DND-41 (cell line): ENCODE measurements around the gene COL2A1.

Source experiments
- ATAC-seq: fragments of 200-7000 bp; cut with Tn5 transposase; 3 replicates; pipeline ENCODE4 v1.9.1; 2021; ENCODE audit warnings: low read depth; ENCODE audit not compliant: insufficient read depth
- DNase-seq: peaks from one replicate; pipeline ENCODE4 v3.0.0-alpha.2; 2020
- H2AFZ ChIP-seq: 2 replicates; pipeline ENCODE4 v1.6.0; 2012; ENCODE audit warnings: low read depth, low read length
- H3K27ac ChIP-seq: 2 replicates; pipeline ENCODE4 v1.5.1; 2012; ENCODE audit warnings: low read length, inconsistent platforms
- H3K27me3 ChIP-seq: fragments of 200-600 bp; sonication (generic); 2 replicates; pipeline ENCODE4 v1.6.0; 2012; ENCODE audit warnings: low read length, mild to moderate bottlenecking, inconsistent platforms; ENCODE audit not compliant: insufficient read depth, poor library complexity
- H3K36me3 ChIP-seq: 2 replicates; pipeline ENCODE4 v1.5.1; 2012; ENCODE audit warnings: low read length, inconsistent platforms; ENCODE audit not compliant: insufficient read depth
- H3K4me1 ChIP-seq: 2 replicates; pipeline ENCODE4 v1.5.1; 2012; ENCODE audit warnings: mild to moderate bottlenecking, low read length; ENCODE audit not compliant: insufficient read depth
- H3K4me2 ChIP-seq: 2 replicates; pipeline ENCODE4 v1.6.0; 2012; ENCODE audit warnings: mild to moderate bottlenecking, moderate library complexity, low read length, inconsistent platforms; ENCODE audit not compliant: insufficient read depth
- H3K4me3 ChIP-seq, 2 experiments: fragments of 200-600 bp in 1 of 2; shearing (Covaris generic) in 1 of 2; 2 replicates each; pipeline ENCODE4 v1.5.1; 2012 to 2016; ENCODE audit warnings: inconsistent platforms in 2 of 2, low read length in 2 of 2, mild to moderate bottlenecking in 2 of 2, low read depth in 1 of 2, moderate library complexity in 1 of 2
- H3K79me2 ChIP-seq: 2 replicates; pipeline ENCODE4 v1.6.0; 2012; ENCODE audit warnings: low read length, inconsistent platforms; ENCODE audit not compliant: insufficient read depth
- H3K9ac ChIP-seq: 2 replicates; pipeline ENCODE4 v1.6.0; 2012; ENCODE audit warnings: low read depth, mild to moderate bottlenecking, inconsistent platforms, low read length, moderate library complexity
- H3K9me3 ChIP-seq: 2 replicates; pipeline ENCODE4 v1.5.1; 2012; ENCODE audit warnings: low read length, moderate library complexity, mild to moderate bottlenecking, inconsistent platforms; ENCODE audit not compliant: insufficient read depth, severe bottlenecking
- H4K20me1 ChIP-seq: 2 replicates; pipeline ENCODE4 v1.6.0; 2012; ENCODE audit warnings: low read length; ENCODE audit not compliant: insufficient read depth
- CTCF ChIP-seq: IDR thresholded peaks from 2 replicates; pipeline ENCODE4 v1.5.1; 2012; ENCODE audit warnings: borderline replicate concordance, low read length, moderate library complexity, mild to moderate bottlenecking; ENCODE audit not compliant: poor library complexity, severe bottlenecking; ENCODE audit errors: extremely low read depth
- EZH2 ChIP-seq: IDR thresholded peaks from 3 replicates; pipeline ENCODE4 v1.6.1; 2012; ENCODE audit warnings: borderline replicate concordance, low read depth, mild to moderate bottlenecking, moderate library complexity, low read length, inconsistent platforms; ENCODE audit not compliant: severe bottlenecking

The COL2A1 gene

GRCh38 chr12:48044396-48044795, 40.1 kb upstream of the COL2A1 start:
- no peak overlapping the region for H3K9ac ChIP-seq
- H3K4me3 ChIP-seq, result no peak overlapping the region
- no peaks in the 10 kb centered on the region for H3K4me1 ChIP-seq
- no peak for TF ChIP-seq EZH2
- TF ChIP-seq CTCF, result no peak
- H4K20me1 ChIP-seq, result no peaks in the 10 kb centered on the region
- H3K9me3 ChIP-seq, result no peaks in the 10 kb centered on the region
- DNase-seq (no peak), ATAC-seq (no peak)
- no peak overlapping the region for H3K27ac ChIP-seq
- H3K27me3 ChIP-seq, result no peaks in the 10 kb centered on the region
- peaks cover 69% of the 10 kb centered on the region for H3K36me3 ChIP-seq
- no peak overlapping the region for H3K4me2 ChIP-seq
- H3K79me2 ChIP-seq, result no peaks in the 10 kb centered on the region
- H2AFZ ChIP-seq, result no peak overlapping the region

- Histone ChIP-seq H3K27me3 (no peaks in the 10 kb centered on the region), H3K9ac (no peak overlapping the region), H3K9me3 (no peaks in the 10 kb centered on the region), H3K36me3 (peaks cover 63% of the 10 kb centered on the region), H4K20me1 (no peaks in the 10 kb centered on the region), H3K4me2 (no peak overlapping the region), H2AFZ (no peak overlapping the region), H3K27ac (no peak overlapping the region), H3K4me1 (no peaks in the 10 kb centered on the region), H3K79me2 (no peaks in the 10 kb centered on the region), H3K4me3 (no peak overlapping the region)
- no peak for ATAC-seq
- TF ChIP-seq CTCF, result no peak
- TF ChIP-seq EZH2, result no peak
- no peak for DNase-seq
Measured at GRCh38 chr12:48043771-48044170, 39.5 kb upstream of the COL2A1 start.

GRCh38 chr12:48041591-48042423, 37.5 kb upstream of the COL2A1 start:
- TF ChIP-seq CTCF, result no peak
- no peak for TF ChIP-seq EZH2
- Histone ChIP-seq H4K20me1 (no peaks in the 10 kb centered on the region), H3K4me3 (no peak overlapping the region), H3K36me3 (peaks cover 43% of the 10 kb centered on the region), H3K27ac (no peak overlapping the region), H3K9ac (no peak overlapping the region), H2AFZ (no peak overlapping the region), H3K27me3 (no peaks in the 10 kb centered on the region), H3K79me2 (no peaks in the 10 kb centered on the region), H3K9me3 (no peaks in the 10 kb centered on the region), H3K4me2 (no peak overlapping the region), H3K4me1 (no peaks in the 10 kb centered on the region)
- no peak for DNase-seq
- ATAC-seq, result no peak
